HepG2 (cell line): ENCODE measurements around the gene MINDY3. TPM values are rescaled to one million over a fixed set of nuclear protein-coding genes. Genes with fewer than 3 reads are reported as not detected.

Source experiments
- ATAC-seq: fragments of 200-7000 bp; cut with Tn5 transposase; 3 replicates; pipeline ENCODE4 v1.9.1; 2020; ENCODE audit warnings: mild to moderate bottlenecking, moderate library complexity
- BruUV-seq: library from RNA; stranded (reverse); fragments of 400-500 nt; replicated peaks from 2 replicates; lab custom pipeline; 2021; lab: Mats Ljungman, UMichigan
- CTCF ChIA-PET: fragments of 300-600 bp; formaldehyde crosslinking; extraction: SDS; loops from one replicate; lab custom pipeline; 2021; ENCODE audit warnings: low total read pairs, inconsistent platforms, low intra/inter-chr PET ratio; lab: Yijun Ruan, JAX
- POLR2A ChIA-PET: fragments of 350-600 bp; sonication (Branson Sonifier 250); formaldehyde crosslinking; loops from one replicate; lab custom pipeline; 2020; ENCODE audit warnings: antibody characterized with exemption, inconsistent platforms; lab: Yijun Ruan, JAX
- DNase-seq: peaks from one replicate; pipeline ENCODE4 v3.0.0-alpha.2; 2015; ENCODE audit warnings: low spot score
- FAIRE-seq: peaks from 3 replicates; lab custom pipeline; 2011; peaks lifted over from hg19 to GRCh38; lab: Jason Lieb, UNC
- H2AFZ ChIP-seq: one replicate; pipeline ENCODE4 v1.6.1; 2011; ENCODE audit warnings: low read length, inconsistent platforms
- H3K27ac ChIP-seq: fragments of 300-600 bp; 3 replicates; pipeline ENCODE4 v1.8.0; 2011; ENCODE audit warnings: mixed run types, mild to moderate bottlenecking, mixed read lengths, low read length, inconsistent platforms; ENCODE audit not compliant: insufficient read depth; ENCODE audit errors: extremely low read length
- H3K27me3 ChIP-seq, 2 experiments: fragments of 200-600 bp in 1 of 2; 2 replicates in 1 of 2; 3 replicates in 1 of 2; pipeline versions ENCODE4 v1.6.0 to v1.8.0; 2011; ENCODE audit warnings: low read length in 2 of 2, mild to moderate bottlenecking in 2 of 2, moderate library complexity in 2 of 2, inconsistent platforms in 1 of 2; ENCODE audit not compliant: insufficient read depth in 2 of 2, control insufficient read depth in 1 of 2
- H3K36me3 ChIP-seq, 2 experiments: fragments of 200-600 bp in 1 of 2; replicated peaks in 1 of 2; 2 replicates in 1 of 2; 3 replicates in 1 of 2; pipeline versions ENCODE4 v1.5.1 to v1.8.0; 2011; ENCODE audit warnings: low read length in 2 of 2, inconsistent platforms in 1 of 2; ENCODE audit not compliant: insufficient read depth in 2 of 2, control insufficient read depth in 1 of 2
- H3K4me1 ChIP-seq: 2 replicates; pipeline ENCODE4 v1.5.1; 2012; ENCODE audit warnings: low read length, inconsistent platforms; ENCODE audit not compliant: insufficient read depth
- H3K4me2 ChIP-seq: 2 replicates; pipeline ENCODE4 v1.6.0; 2011; ENCODE audit warnings: low read depth, low read length, inconsistent platforms
- H3K4me3 ChIP-seq, 3 experiments: fragments of 200-600 bp in 1 of 3; sonication (generic), shearing (Covaris generic) in 1 of 3; replicated peaks in 1 of 3; 2 replicates each; pipeline ENCODE4 v1.5.1; 2011 to 2016; ENCODE audit warnings: low read length in 3 of 3, inconsistent platforms in 2 of 3, low read depth in 2 of 3, mild to moderate bottlenecking in 2 of 3, control low read depth in 1 of 3, mixed read lengths in 1 of 3; ENCODE audit not compliant: insufficient read depth in 1 of 3
- H3K79me2 ChIP-seq: one replicate; pipeline ENCODE4 v1.6.1; 2011; ENCODE audit warnings: low read length, inconsistent platforms; ENCODE audit not compliant: insufficient read depth
- H3K9ac ChIP-seq: 2 replicates; pipeline ENCODE4 v1.6.0; 2011; ENCODE audit warnings: mild to moderate bottlenecking, low read depth, low read length, inconsistent platforms; ENCODE audit not compliant: insufficient read depth
- H3K9me3 ChIP-seq: 2 replicates; pipeline ENCODE4 v1.5.1; 2012; ENCODE audit warnings: mild to moderate bottlenecking, low read length
- H4K20me1 ChIP-seq: 2 replicates; pipeline ENCODE4 v1.6.0; 2011; ENCODE audit warnings: inconsistent platforms, mild to moderate bottlenecking, low read length, moderate library complexity; ENCODE audit not compliant: insufficient read depth
- CENPT ChIP-seq: sonication (generic); formaldehyde crosslinking; IDR thresholded peaks from 2 replicates; pipeline ENCODE4 v1.8.0; 2022; ENCODE audit warnings: low read depth, mild to moderate bottlenecking, moderate library complexity, missing genetic modification reagents
- CHD4 ChIP-seq: fragments of 200-600 bp; sonication (generic); IDR thresholded peaks from 2 replicates; pipeline ENCODE4 v1.7.0; 2017; ENCODE audit warnings: mild to moderate bottlenecking, low read length, borderline replicate concordance
- HMGA1 ChIP-seq: sonication (generic); formaldehyde crosslinking; conservative IDR thresholded peaks from 2 replicates; pipeline ENCODE4 v1.4.0; 2020; ENCODE audit warnings: missing genetic modification reagents
- MAFF ChIP-seq: IDR thresholded peaks from 2 replicates; pipeline ENCODE4 v1.6.1; 2011; ENCODE audit warnings: low read depth, low read length, improper control_type of control experiment
- MAFK ChIP-seq, 2 experiments: IDR thresholded peaks in 1 of 2; conservative IDR thresholded peaks in 1 of 2; 2 replicates each; pipeline ENCODE4 v1.6.1; 2011; ENCODE audit warnings: improper control_type of control experiment in 2 of 2, low read length in 2 of 2
- MBD4 ChIP-seq: IDR thresholded peaks from 2 replicates; pipeline ENCODE4 v1.6.1; 2012; ENCODE audit warnings: low read length, inconsistent platforms, borderline replicate concordance
- PRMT3 ChIP-seq: sonication (generic); formaldehyde crosslinking; IDR thresholded peaks from 2 replicates; pipeline ENCODE4 v1.8.1; 2022; ENCODE audit warnings: low read depth, mild to moderate bottlenecking, moderate library complexity, missing genetic modification reagents, borderline replicate concordance
- THAP9 ChIP-seq: sonication (generic); formaldehyde crosslinking; IDR thresholded peaks from 2 replicates; pipeline ENCODE4; 2020; ENCODE audit warnings: missing genetic modification reagents, mild to moderate bottlenecking, borderline replicate concordance
- ZMYM3 ChIP-seq: sonication (generic); formaldehyde crosslinking; IDR thresholded peaks from 2 replicates; pipeline ENCODE4 v1.5.1; 2020; ENCODE audit warnings: mild to moderate bottlenecking, missing genetic modification reagents
- ZNF629 ChIP-seq: sonication (generic); formaldehyde crosslinking; conservative IDR thresholded peaks from 2 replicates; pipeline ENCODE4 v1.5.0; 2020; ENCODE audit warnings: missing genetic modification reagents
- WGBS: methylation state at CpG from one replicate; pipeline ENCODE4 v1.1.6; 2017; ENCODE audit warnings: low lambda C conversion rate; 5-methylcytosine and 5-hydroxymethylcytosine counted together
- in situ Hi-C: cut with HindIII; loops from 2 replicates; pipeline ENCODE4 v1.10.0; 2017; ENCODE audit warnings: low pct_unique_long_range_greater_than_20kb; ENCODE audit not compliant: extremely low pct_ligation_motif_present
- intact Hi-C: fragments of 100-400 bp; cut with micrococcal nuclease; formaldehyde crosslinking; loops from one replicate; pipeline ENCODE4 v1.10.0; 2022; ENCODE audit not compliant: unreplicated experiment
- polyA plus RNA-seq, 8 experiments: library from polyadenylated mRNA; depleted of rRNA in 3 of 8; stranded (reverse) in 7 of 8; unstranded in 1 of 8; fragments of >200 nt; fragmentation: Illumina TruSeq in 4 of 8; extraction: Trizol in 4 of 8; gene quantifications; 2 replicates each; pipeline versions ENCODE4 v1.2.1 to v1.2.3, GENCODE V29; 2011 to 2016; ENCODE audit warnings: low read depth in 4 of 8, missing spikeins in 1 of 8, mixed read lengths in 1 of 8; ENCODE audit not compliant: insufficient read depth in 1 of 8
- total RNA-seq, 5 experiments: library from RNA; depleted of rRNA; stranded (reverse); fragments of >200 nt; fragmentation: Illumina TruSeq; extraction: Trizol; gene quantifications; 2 replicates each; pipeline ENCODE4 v1.2.3, GENCODE V29; 2016; ENCODE audit warnings: low read depth in 1 of 5
- TF ChIP-seq, protein P1 (sequence below): sonication (generic); formaldehyde crosslinking; IDR thresholded peaks from 2 replicates; pipeline ENCODE4 v1.4.0; 2020; ENCODE audit warnings: missing genetic modification reagents, mild to moderate bottlenecking, borderline replicate concordance

Gene MINDY3
- total and polyA plus RNA-seq, 2 of the 13 experiments (the other 11 are each of a cell fraction or from before 2014, with no cell fraction given) = 6.4 to 17.5 TPM

DNA sequence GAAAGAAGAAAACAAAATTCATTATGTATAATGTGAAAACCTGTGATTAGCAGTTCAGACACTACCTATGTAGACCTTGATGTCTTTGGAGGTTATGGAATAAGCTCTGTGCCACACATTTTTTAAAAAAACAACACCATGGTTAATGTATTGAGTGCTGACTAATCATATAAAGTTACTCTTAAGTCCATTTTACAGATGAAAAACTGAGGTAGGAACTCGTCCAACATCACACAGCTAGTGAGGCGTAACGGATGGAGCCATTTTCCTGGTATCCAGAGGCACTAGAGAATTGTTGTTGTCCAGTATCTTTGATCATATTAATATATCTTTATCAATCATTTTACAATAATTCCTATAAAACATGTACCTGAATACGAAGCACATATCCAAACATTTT, 67.5 kb downstream of the MINDY3 start:
- no peaks in the 10 kb centered on the region; the same call in 1 of the 2 replicates for H3K4me1 ChIP-seq
- intact Hi-C loops = no loop called here
- H3K9ac ChIP-seq = no peak overlapping the region
- no peak overlapping the region for H2AFZ ChIP-seq
- over 99% methylated on average over 4 of the region's 4 CpGs for WGBS
- POLR2A ChIA-PET = no interaction called here
- FAIRE-seq = no peak
- peaks cover 0 to 3% of the 10 kb centered on the region in 2 experiments; a peak in 4 of 5 replicates for H3K36me3 ChIP-seq
- DNase-seq = no peak
- in situ Hi-C loops = no loop called here
- CTCF ChIA-PET = no interaction called here
- no peaks in the 10 kb centered on the region for H4K20me1 ChIP-seq
- H3K4me3 ChIP-seq = no peak overlapping the region
- no peak overlapping the region for H3K4me2 ChIP-seq
- no peaks in the 10 kb centered on the region for H3K79me2 ChIP-seq
- H3K9me3 ChIP-seq = no peaks in the 10 kb centered on the region
- ATAC-seq = no peak
- H3K27me3 ChIP-seq = no peaks in the 10 kb centered on the region
- no peak overlapping the region for H3K27ac ChIP-seq
- peak; percentile 23 to 47; a peak in 2 of 4 replicates for TF ChIP-seq MAFK (conservative IDR thresholded peaks at IDR 0.05 in 1 of 2, IDR thresholded peaks at IDR 0.05 in 1 of 2; ENCODE audit: low read length in 2 of 2)
- no peak for TF ChIP-seq HMGA1 (CRISPR knock-in tag)
- TF ChIP-seq ZNF629 (CRISPR knock-in tag) = 0 out of 2 replicates have a peak, but pooled peaks have one; percentile 33
- peak; percentile 42; the same call in 1 of the 2 replicates for TF ChIP-seq MAFF
- TF ChIP-seq PRMT3 = no peak
- TF ChIP-seq, all 625 proteins: peak for 3
- no TSS peak for BruUV-seq

DNA sequence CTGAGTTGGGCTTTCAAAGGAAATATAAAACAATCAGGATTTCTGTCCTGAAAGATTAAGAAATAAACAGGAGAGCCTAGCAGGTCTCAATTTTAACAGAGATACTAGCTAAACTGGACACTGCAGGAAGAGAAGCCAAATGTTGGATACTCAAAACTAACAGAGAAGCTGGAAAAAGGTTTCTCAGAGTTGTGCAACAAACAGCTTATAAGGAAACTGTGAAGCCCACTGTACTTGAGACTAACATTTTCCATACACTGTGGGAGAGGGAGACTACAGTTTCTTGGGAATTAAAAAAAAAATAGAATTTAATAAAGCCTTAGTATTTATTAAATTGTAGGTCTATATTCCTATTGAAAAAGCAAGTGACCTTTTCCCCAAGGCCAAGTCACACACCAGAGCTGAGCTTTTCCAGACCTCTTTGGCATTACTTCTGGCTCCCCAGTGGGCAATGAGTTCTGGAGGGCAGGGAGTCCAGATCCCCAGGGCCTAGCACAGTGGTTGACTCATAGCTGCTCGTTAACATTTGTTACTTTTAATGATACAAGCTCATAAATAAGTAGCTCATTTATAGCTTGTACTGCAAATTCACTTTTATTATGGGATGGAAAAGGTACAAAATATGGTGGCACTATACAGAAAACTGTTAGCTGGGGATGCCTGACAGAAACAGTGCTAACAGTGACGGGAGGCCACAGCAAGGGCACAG, 68.3 kb downstream of the MINDY3 start:
- 96% methylated on average over 2 of the region's 2 CpGs for WGBS
- BruUV-seq = no TSS peak
- ATAC-seq (no peak), DNase-seq (no peak), FAIRE-seq (no peak)
- no peak overlapping the region for H3K9ac ChIP-seq
- no peak overlapping the region for H3K27ac ChIP-seq
- in situ Hi-C loops (no loop called here), intact Hi-C loops (no loop called here)
- H3K4me1 ChIP-seq = no peaks in the 10 kb centered on the region; the same call in 1 of the 2 replicates
- CTCF ChIA-PET = no interaction called here
- no peaks in the 10 kb centered on the region for H3K9me3 ChIP-seq
- H2AFZ ChIP-seq = no peak overlapping the region
- no peak overlapping the region for H3K4me3 ChIP-seq
- no peaks in the 10 kb centered on the region for H3K79me2 ChIP-seq
- H3K36me3 ChIP-seq = peaks cover 2 to 11% of the 10 kb centered on the region in 2 experiments; a peak in 4 of 5 replicates
- H3K27me3 ChIP-seq = no peaks in the 10 kb centered on the region
- POLR2A ChIA-PET = no interaction called here
- no peak overlapping the region for H3K4me2 ChIP-seq
- H4K20me1 ChIP-seq = no peaks in the 10 kb centered on the region
- TF ChIP-seq CENPT (CRISPR knock-in tag) (no peak), MAFF (no peak), ZMYM3 (no peak), MBD4 (no peak), THAP9 (CRISPR knock-in tag) (no peak), CHD4 (no peak)
- TF ChIP-seq, protein P1, sequence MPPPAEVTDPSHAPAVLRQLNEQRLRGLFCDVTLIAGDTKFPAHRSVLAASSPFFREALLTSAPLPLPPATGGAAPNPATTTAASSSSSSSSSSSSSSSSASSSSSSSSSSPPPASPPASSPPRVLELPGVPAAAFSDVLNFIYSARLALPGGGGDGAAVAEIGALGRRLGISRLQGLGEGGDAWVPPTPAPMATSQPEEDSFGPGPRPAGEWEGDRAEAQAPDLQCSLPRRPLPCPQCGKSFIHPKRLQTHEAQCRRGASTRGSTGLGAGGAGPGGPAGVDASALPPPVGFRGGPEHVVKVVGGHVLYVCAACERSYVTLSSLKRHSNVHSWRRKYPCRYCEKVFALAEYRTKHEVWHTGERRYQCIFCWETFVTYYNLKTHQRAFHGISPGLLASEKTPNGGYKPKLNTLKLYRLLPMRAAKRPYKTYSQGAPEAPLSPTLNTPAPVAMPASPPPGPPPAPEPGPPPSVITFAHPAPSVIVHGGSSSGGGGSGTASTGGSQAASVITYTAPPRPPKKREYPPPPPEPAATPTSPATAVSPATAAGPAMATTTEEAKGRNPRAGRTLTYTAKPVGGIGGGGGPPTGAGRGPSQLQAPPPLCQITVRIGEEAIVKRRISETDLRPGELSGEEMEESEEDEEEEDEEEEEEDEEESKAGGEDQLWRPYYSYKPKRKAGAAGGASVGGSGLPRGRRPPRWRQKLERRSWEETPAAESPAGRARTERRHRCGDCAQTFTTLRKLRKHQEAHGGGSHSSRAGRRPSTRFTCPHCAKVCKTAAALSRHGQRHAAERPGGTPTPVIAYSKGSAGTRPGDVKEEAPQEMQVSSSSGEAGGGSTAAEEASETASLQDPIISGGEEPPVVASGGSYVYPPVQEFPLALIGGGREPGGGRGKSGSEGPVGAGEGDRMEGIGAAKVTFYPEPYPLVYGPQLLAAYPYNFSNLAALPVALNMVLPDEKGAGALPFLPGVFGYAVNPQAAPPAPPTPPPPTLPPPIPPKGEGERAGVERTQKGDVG (CRISPR knock-in tag) = no peak
